Spleen (tissue), 7 donors: Measurements from ENCODE around the gene HES4.

Experiments used
- POLR2AphosphoS5 ChIP-seq, 3 donors: sonication (generic); formaldehyde crosslinking; IDR thresholded peaks; one replicate each; pipeline ENCODE4 v1.5.1; 2017; ENCODE audit warnings: antibody characterized with exemption in 3 of 3
- TF ChIP-seq, protein P1 (sequence below), 11 experiments: fragments of 200-600 bp in 7 of 11; fragments of 450-650 bp in 4 of 11; sonication (generic) in 4 of 11; IDR thresholded peaks in 8 of 11; conservative IDR thresholded peaks in 3 of 11; 1 replicate in 7 of 11; 2 replicates in 4 of 11; pipeline versions ENCODE4 v1.4.0 to v1.8.0; 2016 to 2021; ENCODE audit warnings: antibody characterized with exemption in 11 of 11, inconsistent platforms in 4 of 11, mild to moderate bottlenecking in 1 of 11
- donor health status: DM: no; HTN: no; CAD: no; lungs with moderate emphysema.
- donor health status: DM: no; HTN: no; CAD: no.
- donor health status: DM: no; HTN: no; CAD: no.

DNA sequence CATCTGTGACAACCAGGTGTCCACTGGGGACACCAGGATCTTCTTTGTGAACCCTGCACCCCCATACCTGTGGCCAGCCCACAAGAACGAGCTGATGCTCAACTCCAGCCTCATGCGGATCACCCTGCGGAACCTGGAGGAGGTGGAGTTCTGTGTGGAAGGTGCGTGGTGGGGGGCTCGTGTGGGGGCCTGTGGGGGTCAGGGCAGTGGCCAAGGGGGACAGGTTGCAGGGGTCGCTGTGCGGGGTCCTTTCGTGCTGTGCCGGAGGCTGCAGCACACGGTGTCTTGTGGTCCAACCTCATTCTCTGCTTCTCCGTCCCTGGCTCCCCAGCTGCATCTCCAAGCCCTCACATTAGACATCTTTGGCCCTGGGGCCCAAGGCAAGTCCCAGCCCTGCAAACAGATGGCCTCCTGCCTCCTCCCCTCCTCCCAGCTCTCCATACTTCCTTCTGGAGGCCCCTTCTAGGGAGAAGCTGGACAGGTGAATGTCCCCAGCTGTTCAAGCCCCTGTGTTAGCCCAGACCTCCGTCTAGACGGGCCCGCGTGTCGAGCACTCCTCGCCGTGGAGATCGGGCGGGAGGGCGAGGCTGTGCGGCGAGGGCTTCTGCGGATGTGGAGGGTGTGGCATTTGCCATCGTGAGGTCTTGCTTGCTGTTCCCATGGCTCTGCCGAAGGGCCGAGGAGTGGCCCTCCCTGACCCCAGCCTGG is 22.6 kb upstream of the HES4 start:
- TF ChIP-seq, protein P1, sequence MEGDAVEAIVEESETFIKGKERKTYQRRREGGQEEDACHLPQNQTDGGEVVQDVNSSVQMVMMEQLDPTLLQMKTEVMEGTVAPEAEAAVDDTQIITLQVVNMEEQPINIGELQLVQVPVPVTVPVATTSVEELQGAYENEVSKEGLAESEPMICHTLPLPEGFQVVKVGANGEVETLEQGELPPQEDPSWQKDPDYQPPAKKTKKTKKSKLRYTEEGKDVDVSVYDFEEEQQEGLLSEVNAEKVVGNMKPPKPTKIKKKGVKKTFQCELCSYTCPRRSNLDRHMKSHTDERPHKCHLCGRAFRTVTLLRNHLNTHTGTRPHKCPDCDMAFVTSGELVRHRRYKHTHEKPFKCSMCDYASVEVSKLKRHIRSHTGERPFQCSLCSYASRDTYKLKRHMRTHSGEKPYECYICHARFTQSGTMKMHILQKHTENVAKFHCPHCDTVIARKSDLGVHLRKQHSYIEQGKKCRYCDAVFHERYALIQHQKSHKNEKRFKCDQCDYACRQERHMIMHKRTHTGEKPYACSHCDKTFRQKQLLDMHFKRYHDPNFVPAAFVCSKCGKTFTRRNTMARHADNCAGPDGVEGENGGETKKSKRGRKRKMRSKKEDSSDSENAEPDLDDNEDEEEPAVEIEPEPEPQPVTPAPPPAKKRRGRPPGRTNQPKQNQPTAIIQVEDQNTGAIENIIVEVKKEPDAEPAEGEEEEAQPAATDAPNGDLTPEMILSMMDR (IDR thresholded peaks at IDR 0.05 in 8 of 11, conservative IDR thresholded peaks at IDR 0.05 in 3 of 11): no peak
- no peak for TF ChIP-seq POLR2AphosphoS5 (IDR thresholded peaks at IDR 0.05)
